Activated B cell treated with CpG ODN at 0.5 μM for 24 hours (primary cell): Measurements from ENCODE around the gene LMX1B. TPM values are rescaled to one million over a fixed set of nuclear protein-coding genes. Genes with fewer than 3 reads are reported as not detected.

Experiments
- ATAC-seq: fragments of 200-7000 bp; cut with Tn5 transposase; one replicate; pipeline ENCODE4 v1.10.0; 2021; ENCODE audit warnings: low read depth, mild to moderate bottlenecking, moderate library complexity
- CTCF ChIA-PET: fragments of 350-600 bp; sonication (Branson Sonifier 250); formaldehyde crosslinking; loops from one replicate; lab custom pipeline; 2021; ENCODE audit warnings: antibody characterized with exemption; lab: Charles Lee
- POLR2A ChIA-PET: fragments of 350-600 bp; sonication (Branson Sonifier 250); formaldehyde crosslinking; loops from one replicate; lab custom pipeline; 2021; ENCODE audit warnings: antibody characterized with exemption; lab: Charles Lee
- DNase-seq: peaks from one replicate; pipeline ENCODE4 v3.0.0; 2022
- H3K27ac Mint-ChIP-seq: one replicate; pipeline ENCODE4 v1.8.0; 2020; ENCODE audit warnings: mixed read lengths
- H3K27me3 Mint-ChIP-seq: one replicate; pipeline ENCODE4 v1.8.0; 2021; ENCODE audit warnings: mixed read lengths
- H3K36me3 Mint-ChIP-seq: one replicate; pipeline ENCODE4 v1.8.0; 2021; ENCODE audit warnings: low read depth, mixed read lengths
- H3K4me1 Mint-ChIP-seq: one replicate; pipeline ENCODE4 v1.8.0; 2021; ENCODE audit warnings: mixed read lengths
- H3K4me3 Mint-ChIP-seq: one replicate; pipeline ENCODE4 v1.8.0; 2020; ENCODE audit warnings: mild to moderate bottlenecking, mixed read lengths
- H3K9me3 Mint-ChIP-seq: one replicate; pipeline ENCODE4 v1.8.0; 2020; ENCODE audit warnings: mixed read lengths
- intact Hi-C: fragments of 100-400 bp; cut with micrococcal nuclease; formaldehyde crosslinking; loops from one replicate; pipeline ENCODE4 v1.15.1; 2024
- total RNA-seq: library from RNA; stranded (reverse); gene quantifications from 2 replicates; pipeline ENCODE4 v1.2.3, GENCODE V29; 2022
- TF ChIP-seq, protein P1 (sequence below): fragments of 200-600 bp; IDR thresholded peaks from one replicate; pipeline ENCODE4 v1.8.0; 2022; ENCODE audit warnings: antibody characterized with exemption, mild to moderate bottlenecking

The LMX1B gene
- total RNA-seq, 1 donor from 2014 or later, result not detected

DNA sequence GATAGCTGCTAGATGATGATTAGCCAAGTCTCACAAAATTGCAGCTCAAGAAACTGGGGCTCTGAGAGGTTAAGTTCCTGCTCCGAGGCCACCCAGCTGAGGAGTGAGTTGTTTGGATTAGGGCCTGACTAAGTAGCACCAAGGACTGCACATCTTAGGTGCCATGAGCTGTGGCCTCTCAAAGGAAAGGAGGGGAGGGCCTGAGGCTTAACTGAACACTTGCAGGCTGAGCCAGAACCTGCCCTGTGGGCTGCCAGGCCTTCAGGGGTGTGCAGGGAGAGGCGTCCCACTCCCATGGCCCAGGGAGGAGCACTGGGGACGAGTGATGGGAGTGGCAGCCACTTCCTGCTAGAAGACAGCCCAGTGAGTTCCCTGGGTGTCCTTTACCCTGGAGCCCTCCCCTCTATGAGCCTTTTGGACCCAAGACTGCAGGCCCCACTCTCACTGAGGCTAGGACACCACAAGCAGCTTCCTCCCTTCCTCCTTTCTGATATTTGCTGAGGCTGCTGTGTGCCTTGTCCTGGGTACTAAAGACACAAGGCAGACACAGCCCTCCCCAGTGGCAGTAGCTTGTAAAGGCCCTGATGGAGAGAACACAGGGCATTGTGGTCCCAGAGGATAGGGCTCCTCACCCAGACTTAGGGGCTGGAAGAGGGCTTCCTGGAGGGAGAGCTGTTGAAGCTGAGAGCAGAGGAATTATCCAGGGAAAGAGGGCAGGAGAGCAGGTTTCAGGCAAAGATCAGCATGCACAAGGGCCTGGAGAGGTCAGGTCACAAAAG is 22.1 kb downstream of the LMX1B start:
- ChIA-PET CTCF (no interaction called here), POLR2A (no interaction called here)
- Mint-ChIP-seq H3K27ac (no peak overlapping the region), H3K9me3 (no peaks in the 10 kb centered on the region), H3K4me1 (no peaks in the 10 kb centered on the region), H3K36me3 (no peaks in the 10 kb centered on the region), H3K27me3 (peaks cover 66% of the 10 kb centered on the region), H3K4me3 (no peak overlapping the region)
- intact Hi-C loops, result no loop called here
- DNase-seq (no peak), ATAC-seq (no peak)
- TF ChIP-seq, protein P1, sequence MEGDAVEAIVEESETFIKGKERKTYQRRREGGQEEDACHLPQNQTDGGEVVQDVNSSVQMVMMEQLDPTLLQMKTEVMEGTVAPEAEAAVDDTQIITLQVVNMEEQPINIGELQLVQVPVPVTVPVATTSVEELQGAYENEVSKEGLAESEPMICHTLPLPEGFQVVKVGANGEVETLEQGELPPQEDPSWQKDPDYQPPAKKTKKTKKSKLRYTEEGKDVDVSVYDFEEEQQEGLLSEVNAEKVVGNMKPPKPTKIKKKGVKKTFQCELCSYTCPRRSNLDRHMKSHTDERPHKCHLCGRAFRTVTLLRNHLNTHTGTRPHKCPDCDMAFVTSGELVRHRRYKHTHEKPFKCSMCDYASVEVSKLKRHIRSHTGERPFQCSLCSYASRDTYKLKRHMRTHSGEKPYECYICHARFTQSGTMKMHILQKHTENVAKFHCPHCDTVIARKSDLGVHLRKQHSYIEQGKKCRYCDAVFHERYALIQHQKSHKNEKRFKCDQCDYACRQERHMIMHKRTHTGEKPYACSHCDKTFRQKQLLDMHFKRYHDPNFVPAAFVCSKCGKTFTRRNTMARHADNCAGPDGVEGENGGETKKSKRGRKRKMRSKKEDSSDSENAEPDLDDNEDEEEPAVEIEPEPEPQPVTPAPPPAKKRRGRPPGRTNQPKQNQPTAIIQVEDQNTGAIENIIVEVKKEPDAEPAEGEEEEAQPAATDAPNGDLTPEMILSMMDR, result no peak

- H3K4me3 Mint-ChIP-seq, result no peak overlapping the region
- ATAC-seq, result no peak
- no peaks in the 10 kb centered on the region for H3K9me3 Mint-ChIP-seq
- no peak for DNase-seq
- H3K36me3 Mint-ChIP-seq, result no peaks in the 10 kb centered on the region
- no peaks in the 10 kb centered on the region for H3K4me1 Mint-ChIP-seq
- ChIA-PET POLR2A (no interaction called here), CTCF (no interaction called here)
- TF ChIP-seq, protein P1, result no peak
- no peak overlapping the region for H3K27ac Mint-ChIP-seq
- intact Hi-C loops, result no loop called here
- peaks cover 67% of the 10 kb centered on the region for H3K27me3 Mint-ChIP-seq
Observed at GRCh38 chr9:126636983-126637798, 23.5 kb downstream of the LMX1B start.

DNA sequence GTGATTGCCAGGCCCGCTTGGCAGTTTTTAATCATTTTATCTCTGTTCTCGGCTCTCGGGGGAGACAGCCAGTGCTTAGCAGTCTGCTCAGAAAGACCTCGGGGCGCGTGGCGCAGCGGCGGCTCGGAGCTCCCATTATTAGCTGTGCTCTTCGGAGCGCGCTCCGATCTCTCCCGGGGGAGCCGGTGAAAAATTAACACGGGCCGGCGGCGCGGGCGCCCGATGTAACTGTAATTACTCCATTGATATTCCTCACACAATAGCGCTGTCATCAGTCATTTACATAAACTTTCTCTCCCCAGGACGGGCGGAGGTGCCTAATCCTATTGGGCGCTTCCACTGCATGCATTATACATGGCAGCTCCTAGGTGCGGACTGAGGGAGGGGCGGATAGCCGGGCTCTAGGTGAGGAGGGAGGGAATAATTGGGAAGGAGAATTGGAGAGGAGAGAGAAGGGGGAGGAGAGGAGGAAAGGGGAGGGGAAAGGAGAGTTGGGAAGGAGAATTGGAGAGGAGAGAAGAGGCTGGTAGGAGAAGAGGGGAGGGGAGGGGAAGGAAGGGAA is 24.9 kb downstream of the LMX1B start:
- no peak overlapping the region for H3K27ac Mint-ChIP-seq
- ChIA-PET CTCF (no interaction called here), POLR2A (no interaction called here)
- no peaks in the 10 kb centered on the region for H3K36me3 Mint-ChIP-seq
- TF ChIP-seq, protein P1, result no peak
- intact Hi-C loops, result no loop called here
- H3K27me3 Mint-ChIP-seq, result peaks cover 61% of the 10 kb centered on the region
- DNase-seq (no peak), ATAC-seq (no peak)
- no peak overlapping the region for H3K4me3 Mint-ChIP-seq
- no peaks in the 10 kb centered on the region for H3K9me3 Mint-ChIP-seq
- no peaks in the 10 kb centered on the region for H3K4me1 Mint-ChIP-seq

DNA sequence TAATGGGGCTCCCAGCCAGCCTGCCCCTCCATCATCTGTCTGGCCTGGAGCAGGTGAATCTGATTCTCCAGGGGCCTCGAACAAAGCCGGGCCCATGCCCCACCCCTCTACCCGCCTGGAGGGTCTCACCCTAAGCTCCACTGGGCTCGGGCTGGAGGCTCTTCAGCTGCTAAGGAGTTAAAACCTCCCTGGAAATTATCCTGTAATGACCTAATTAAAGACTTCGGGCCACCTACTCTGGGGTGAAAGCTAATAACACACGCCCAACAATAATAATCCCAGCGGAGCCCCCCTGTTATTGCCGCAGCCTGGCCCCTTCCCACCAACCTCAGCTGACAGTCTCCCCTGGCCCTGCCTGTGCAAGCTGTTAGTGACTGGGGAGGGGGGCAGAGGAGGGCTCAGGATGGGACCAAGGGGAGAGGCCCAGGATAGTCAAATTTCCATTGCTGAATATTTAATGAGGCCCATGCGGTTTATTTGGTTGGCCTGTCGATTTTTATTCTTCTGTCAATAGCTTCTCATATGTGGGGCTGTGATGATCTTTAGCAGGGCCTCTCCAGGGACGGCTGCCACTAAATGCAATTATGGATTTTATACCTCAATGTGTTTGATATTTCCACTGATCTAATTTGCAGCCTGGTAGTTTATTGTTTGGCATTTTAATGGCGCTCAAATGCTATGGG is 25.7 kb downstream of the LMX1B start:
- ChIA-PET CTCF (no interaction called here), POLR2A (no interaction called here)
- H3K4me3 Mint-ChIP-seq, result no peak overlapping the region
- no peaks in the 10 kb centered on the region for H3K36me3 Mint-ChIP-seq
- H3K4me1 Mint-ChIP-seq, result no peaks in the 10 kb centered on the region
- no peaks in the 10 kb centered on the region for H3K9me3 Mint-ChIP-seq
- TF ChIP-seq, protein P1, result no peak
- intact Hi-C loops, result no loop called here
- no peak for DNase-seq
- H3K27me3 Mint-ChIP-seq, result peaks cover 53% of the 10 kb centered on the region
- no peak for ATAC-seq
- H3K27ac Mint-ChIP-seq, result no peak overlapping the region
